Duodenal mucosa (tissue), 2 donors: Measurements from ENCODE around the gene SNAP47.
A peak's percentile ranks its signal among the peaks of the same experiment; 100 is the strongest.
"Not testable (repeated sequence)": the region's sequence is repeated elsewhere in the genome, so short reads cannot be mapped to it uniquely, and the experiment has no call there.

Source experiments
- H3K27ac ChIP-seq: one replicate; pipeline ENCODE4 v1.7.0; 2013; ENCODE audit warnings: low read depth, low read length
- H3K27me3 ChIP-seq, 2 donors: one replicate each; pipeline ENCODE4 v1.7.0; 2013; ENCODE audit warnings: low read length in 2 of 2, control low read depth in 1 of 2; ENCODE audit not compliant: insufficient read depth in 2 of 2, control insufficient read depth in 1 of 2
- H3K36me3 ChIP-seq, 2 donors: one replicate each; pipeline ENCODE4 v1.7.0; 2013; ENCODE audit warnings: low read length in 2 of 2, control low read depth in 1 of 2; ENCODE audit not compliant: insufficient read depth in 2 of 2, control insufficient read depth in 1 of 2
- H3K4me1 ChIP-seq, 2 donors: one replicate each; pipeline ENCODE4 v1.7.0; 2013; ENCODE audit warnings: low read length in 2 of 2, control low read depth in 1 of 2; ENCODE audit not compliant: insufficient read depth in 2 of 2, control insufficient read depth in 1 of 2
- H3K4me3 ChIP-seq, 2 donors: one replicate each; pipeline ENCODE4 v1.7.0; 2013; ENCODE audit warnings: low read length in 2 of 2, low read depth in 1 of 2
- H3K9ac ChIP-seq, 2 donors: one replicate each; pipeline ENCODE4 v1.7.0; 2013; ENCODE audit warnings: low read length in 2 of 2, low read depth in 1 of 2
- H3K9me3 ChIP-seq, 2 donors: one replicate each; pipeline ENCODE4 v1.7.0; 2013; ENCODE audit warnings: low read length in 2 of 2, control low read depth in 1 of 2; ENCODE audit not compliant: control insufficient read depth in 1 of 2

The SNAP47 gene, protein sequence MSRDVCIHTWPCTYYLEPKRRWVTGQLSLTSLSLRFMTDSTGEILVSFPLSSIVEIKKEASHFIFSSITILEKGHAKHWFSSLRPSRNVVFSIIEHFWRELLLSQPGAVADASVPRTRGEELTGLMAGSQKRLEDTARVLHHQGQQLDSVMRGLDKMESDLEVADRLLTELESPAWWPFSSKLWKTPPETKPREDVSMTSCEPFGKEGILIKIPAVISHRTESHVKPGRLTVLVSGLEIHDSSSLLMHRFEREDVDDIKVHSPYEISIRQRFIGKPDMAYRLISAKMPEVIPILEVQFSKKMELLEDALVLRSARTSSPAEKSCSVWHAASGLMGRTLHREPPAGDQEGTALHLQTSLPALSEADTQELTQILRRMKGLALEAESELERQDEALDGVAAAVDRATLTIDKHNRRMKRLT

GRCh38 chr1:227734856-227735538 lies at the start of gene SNAP47, which contains the start of gene JMJD4:
TSS of gene SNAP47 (plus strand) at chr1:227735435. CDS start at chr1:227747737, 12,302 bp downstream.
TSS of gene JMJD4 (minus strand) at chr1:227735302. CDS start at chr1:227735273, 29 bp downstream.
- Histone ChIP-seq H3K4me1 (peaks cover 27 to 29% of the 10 kb centered on the region in 2 donors), H3K27me3 (no peaks in the 10 kb centered on the region)

GRCh38 chr1:227685807-227686206 lies 49.4 kb upstream of the SNAP47 start:
- H3K4me3 ChIP-seq = no peak overlapping the region
- H3K36me3 ChIP-seq = no peaks in the 10 kb centered on the region
- no peak overlapping the region for H3K9ac ChIP-seq
- no peaks in the 10 kb centered on the region for H3K4me1 ChIP-seq
- no peaks in the 10 kb centered on the region for H3K27me3 ChIP-seq
- H3K9me3 ChIP-seq = peaks cover 20 to 40% of the 10 kb centered on the region in 2 donors
- H3K27ac ChIP-seq = no peak overlapping the region

More at GRCh38 chr1:227734856-227735538, at the start of gene SNAP47, which contains the start of gene JMJD4:
- Histone ChIP-seq H3K9me3 (no peaks in the 10 kb centered on the region), H3K4me3 (peak within 1 kb of the TSS; percentile 87 to 97), H3K9ac (peak within 1 kb of the TSS; percentile 77 to 83), H3K27ac (peak within 1 kb of the TSS; percentile 84), H3K36me3 (peaks cover 10 to 22% of the 10 kb centered on the region in 2 donors)

GRCh38 chr1:227697321-227697864 lies 37.8 kb upstream of the SNAP47 start:
- H3K4me3 ChIP-seq = no peak overlapping the region
- no peaks in the 10 kb centered on the region for H3K27me3 ChIP-seq
- no peak overlapping the region for H3K27ac ChIP-seq
- H3K4me1 ChIP-seq = no peaks in the 10 kb centered on the region
- no peak overlapping the region for H3K9ac ChIP-seq
- H3K36me3 ChIP-seq = no peaks in the 10 kb centered on the region
- H3K9me3 ChIP-seq = peaks cover 25 to 35% of the 10 kb centered on the region in 2 donors

DNA sequence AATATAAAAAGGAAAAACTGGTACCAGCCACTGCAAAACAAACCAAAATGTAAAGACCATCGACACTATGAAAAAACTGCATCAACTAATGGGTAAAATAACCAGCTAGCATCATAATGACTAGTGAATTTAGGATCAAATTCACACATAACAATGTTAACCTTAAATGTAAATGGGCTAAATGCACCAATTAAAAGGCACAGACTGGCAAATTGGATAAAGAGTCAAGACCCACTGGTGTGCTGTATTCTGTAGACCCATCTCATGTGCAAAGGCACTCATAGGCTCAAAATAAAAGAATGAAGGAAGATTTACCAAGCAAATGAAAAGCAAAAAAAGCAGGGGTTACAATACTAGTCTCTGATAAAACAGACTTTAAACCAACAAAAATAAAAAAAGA lies 33.6 kb upstream of the SNAP47 start:
- H3K27ac ChIP-seq, H3K9ac ChIP-seq, H3K27me3 ChIP-seq, H3K36me3 ChIP-seq, H3K4me1 ChIP-seq, H3K4me3 ChIP-seq: not testable (repeated sequence)
- H3K9me3 ChIP-seq = peaks cover 12 to 19% of the 10 kb centered on the region in 2 donors

DNA sequence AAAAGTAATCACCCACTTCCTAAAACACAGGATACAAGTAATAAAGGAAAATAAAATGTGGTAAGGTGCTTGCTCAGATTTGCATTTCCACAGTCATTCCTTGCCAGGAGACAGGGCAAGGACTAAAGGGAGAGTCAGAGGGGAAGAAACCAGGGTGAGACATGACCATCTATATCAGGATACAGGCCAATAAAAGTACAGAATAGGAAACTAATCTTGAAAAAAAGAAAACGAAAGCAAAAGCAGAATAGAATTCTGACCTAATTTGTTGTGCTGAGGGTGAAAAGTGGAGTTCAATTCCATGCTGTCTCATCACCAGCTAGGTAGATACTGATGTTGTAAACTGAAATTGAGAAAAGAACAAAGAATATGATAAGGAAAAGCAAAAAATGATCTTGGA lies 27.4 kb upstream of the SNAP47 start:
- no peaks in the 10 kb centered on the region for H3K4me1 ChIP-seq
- H3K27ac ChIP-seq = no peak overlapping the region
- no peaks in the 10 kb centered on the region for H3K36me3 ChIP-seq
- H3K9me3 ChIP-seq = peaks cover 6 to 9% of the 10 kb centered on the region in 2 donors
- H3K27me3 ChIP-seq = no peaks in the 10 kb centered on the region
- H3K4me3 ChIP-seq = no peak overlapping the region
- H3K9ac ChIP-seq = no peak overlapping the region

DNA sequence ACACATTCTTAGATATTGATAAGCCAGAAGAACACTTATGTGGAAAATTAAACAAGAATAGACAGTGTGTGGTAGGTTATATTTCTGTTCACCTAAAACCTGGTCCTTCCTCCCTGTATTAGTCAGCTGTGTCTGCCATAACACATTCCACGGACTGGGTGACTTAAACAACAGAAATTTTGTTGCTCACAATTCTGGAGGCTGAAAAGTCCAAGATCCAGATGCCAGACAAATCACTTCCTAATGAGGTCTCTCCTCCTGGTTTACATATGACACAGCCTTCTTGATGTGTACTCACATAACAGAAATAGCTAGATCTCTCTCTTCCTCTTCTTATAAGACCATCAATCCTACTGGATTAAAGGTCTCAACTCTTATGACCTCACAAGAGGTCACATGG lies 25.8 kb upstream of the SNAP47 start:
- Histone ChIP-seq H3K27ac (no peak overlapping the region), H3K9me3 (peaks cover 6 to 9% of the 10 kb centered on the region in 2 donors), H3K4me1 (no peaks in the 10 kb centered on the region), H3K36me3 (no peaks in the 10 kb centered on the region), H3K27me3 (no peaks in the 10 kb centered on the region), H3K4me3 (no peak overlapping the region), H3K9ac (no peak overlapping the region)

- H3K4me1 ChIP-seq, H3K27ac ChIP-seq, H3K36me3 ChIP-seq, H3K9ac ChIP-seq, H3K4me3 ChIP-seq, H3K9me3 ChIP-seq, H3K27me3 ChIP-seq: not testable (repeated sequence)
Measured at GRCh38 chr1:227710474-227710873, 24.8 kb upstream of the SNAP47 start.

DNA sequence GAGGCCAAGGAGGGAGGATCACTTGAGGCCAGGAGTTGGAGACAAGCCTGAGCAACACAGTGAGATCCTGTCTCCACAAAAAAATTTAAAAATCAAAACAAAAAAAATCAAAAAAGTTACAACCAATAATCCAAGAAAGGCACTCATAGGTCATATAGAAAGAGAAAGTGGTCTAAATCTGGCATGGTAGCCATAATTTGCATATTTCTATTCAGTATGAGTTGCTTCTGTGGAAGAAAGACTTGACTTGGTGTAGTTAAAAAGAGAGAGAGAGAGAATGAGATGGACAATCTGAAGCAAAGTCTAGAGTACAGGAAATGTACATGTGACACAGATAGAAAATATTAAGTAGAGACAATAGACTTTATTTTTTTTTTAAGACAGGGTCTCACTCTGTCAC lies 22.6 kb upstream of the SNAP47 start:
- no peaks in the 10 kb centered on the region for H3K36me3 ChIP-seq
- no peak overlapping the region for H3K9ac ChIP-seq
- peaks cover 4 to 6% of the 10 kb centered on the region in 2 donors for H3K9me3 ChIP-seq
- no peak overlapping the region for H3K4me3 ChIP-seq
- H3K27ac ChIP-seq = no peak overlapping the region
- no peaks in the 10 kb centered on the region for H3K4me1 ChIP-seq
- no peaks in the 10 kb centered on the region for H3K27me3 ChIP-seq

DNA sequence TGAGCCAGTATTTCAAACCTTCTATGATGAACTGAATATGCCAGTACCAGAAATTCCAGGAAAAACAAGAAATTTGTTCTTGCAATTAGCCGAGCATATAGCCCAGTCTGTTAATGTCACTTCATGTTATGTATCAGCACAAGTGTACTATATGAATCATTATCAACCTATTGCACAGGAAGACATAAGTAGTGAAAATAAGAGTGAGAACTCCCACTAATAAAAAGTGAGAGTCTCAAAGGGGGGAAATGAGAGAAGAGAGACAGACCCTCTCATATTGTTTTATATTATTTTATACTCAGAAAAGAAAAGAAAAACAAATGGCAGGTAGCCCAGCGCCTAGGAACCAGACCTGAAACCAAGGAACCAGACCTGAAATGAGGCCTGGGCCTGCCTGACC lies 16.3 kb upstream of the SNAP47 start:
- H3K27ac ChIP-seq = no peak overlapping the region
- no peak overlapping the region for H3K9ac ChIP-seq
- no peak overlapping the region for H3K4me3 ChIP-seq
- H3K9me3 ChIP-seq = peaks cover 21 to 29% of the 10 kb centered on the region in 2 donors
- no peaks in the 10 kb centered on the region for H3K4me1 ChIP-seq
- no peaks in the 10 kb centered on the region for H3K36me3 ChIP-seq
- H3K27me3 ChIP-seq = no peaks in the 10 kb centered on the region

- Histone ChIP-seq H3K9ac (no peak overlapping the region), H3K36me3 (no peaks in the 10 kb centered on the region), H3K9me3 (peaks cover 21 to 29% of the 10 kb centered on the region in 2 donors), H3K27me3 (peaks cover 0 to 4% of the 10 kb centered on the region in 2 donors), H3K4me3 (no peak overlapping the region), H3K4me1 (peaks cover 0 to 9% of the 10 kb centered on the region in 2 donors), H3K27ac (no peak overlapping the region)
Measured at GRCh38 chr1:227723474-227723873, 11.8 kb upstream of the SNAP47 start.
